Measurements from ENCODE around the gene GP1BB. TPM values are rescaled to one million over a fixed set of nuclear protein-coding genes. Genes with fewer than 3 reads are reported as not detected.

Gene GP1BB
- total and polyA plus RNA-seq, 8 donors: 3.3 to 11.1 (median 5.4) TPM; not detected in 1

DNA sequence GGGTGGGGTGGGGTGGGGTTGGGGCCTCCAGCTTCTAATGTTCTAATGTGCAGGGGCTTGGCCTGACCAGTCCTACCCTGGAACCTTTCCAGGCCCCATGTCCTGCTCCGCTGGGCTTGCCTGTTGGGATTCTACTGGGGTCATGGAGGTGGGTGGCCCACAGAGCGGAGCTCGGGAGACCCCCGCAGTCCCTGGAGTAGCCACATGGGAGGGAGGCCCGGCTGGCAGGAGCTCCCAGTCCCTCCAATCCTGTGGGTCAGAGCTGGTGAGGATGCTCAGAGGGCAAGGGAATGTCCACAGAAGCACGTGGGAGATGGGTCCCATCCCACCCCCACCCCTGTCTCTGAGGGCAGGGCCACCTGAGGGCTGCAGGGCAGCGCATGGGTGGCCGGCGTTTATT lies 6.2 kb upstream of the GP1BB start:
- H3K9me3 ChIP-seq: no peaks in the 10 kb centered on the region
- DNase-seq (no peak), ATAC-seq (no peak)
- no peak for TF ChIP-seq CTCF (IDR thresholded peaks at IDR 0.05)
- intact Hi-C loops (cut with DNase I): no loop called here
- H3K27me3 ChIP-seq: peaks cover 23 to 96% of the 10 kb centered on the region in 2 donors
- H3K27ac ChIP-seq: no peak overlapping the region
- peaks cover 8 to 49% of the 10 kb centered on the region in 2 donors for H3K4me1 ChIP-seq
- H3K4me3 ChIP-seq: no peak overlapping the region
- H3K36me3 ChIP-seq: peaks cover 0 to 23% of the 10 kb centered on the region in 2 donors

DNA sequence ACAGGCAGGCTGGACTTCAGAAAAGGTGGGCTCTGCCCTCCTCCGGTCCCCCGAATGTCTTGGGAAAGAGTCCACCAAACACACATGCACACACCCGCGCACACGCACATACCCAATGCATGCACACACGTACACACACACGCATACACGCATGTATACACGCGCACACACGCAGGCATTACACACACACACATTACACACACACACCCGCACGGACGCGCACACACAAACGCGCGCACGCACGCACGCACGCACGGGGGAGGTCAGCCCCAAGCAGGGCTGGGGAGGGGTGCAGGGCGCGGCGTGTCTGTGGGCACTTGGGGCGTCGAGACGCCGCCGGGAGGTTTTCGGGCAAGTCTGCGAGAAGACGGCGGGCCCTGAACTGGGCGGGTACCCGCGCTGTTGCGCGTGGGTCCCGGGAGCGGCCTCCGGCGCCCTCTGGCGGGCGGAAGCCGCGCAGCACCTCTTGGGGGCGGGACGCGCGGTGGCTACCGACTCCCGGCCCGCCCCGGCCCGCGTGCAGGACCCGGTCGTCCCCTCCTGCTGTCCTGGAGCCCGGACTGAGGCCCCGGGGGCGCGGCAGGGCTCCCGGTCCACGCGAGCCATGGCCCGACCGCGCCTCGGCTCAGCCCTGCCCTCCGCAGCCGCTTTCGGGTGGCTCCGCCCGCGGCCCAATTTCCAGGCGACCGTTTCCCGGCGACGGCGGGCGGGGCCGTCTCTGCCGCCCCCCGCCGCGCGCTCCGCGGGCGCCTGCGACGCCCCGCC lies 5.5 kb upstream of the GP1BB start:
- intact Hi-C loops (cut with DNase I): no loop called here

GRCh38 chr22:19718456-19719049 lies 4.8 kb upstream of the GP1BB start:
- intact Hi-C loops (cut with DNase I): no loop called here
- Histone ChIP-seq H3K9me3 (no peaks in the 10 kb centered on the region), H3K27ac (no peak overlapping the region), H3K4me1 (peaks cover 13 to 58% of the 10 kb centered on the region in 2 donors), H3K27me3 (peaks cover 28 to 98% of the 10 kb centered on the region in 2 donors), H3K4me3 (peak overlapping the region; percentile 47 to 53), H3K36me3 (peaks cover 0 to 26% of the 10 kb centered on the region in 2 donors)
- no peak for ATAC-seq
- no peak for DNase-seq
- no peak for TF ChIP-seq CTCF (IDR thresholded peaks at IDR 0.05)

More for the DNA sequence above, 5.5 kb upstream of the GP1BB start:
- Histone ChIP-seq H3K27ac (no peak overlapping the region), H3K9me3 (no peaks in the 10 kb centered on the region), H3K4me1 (peaks cover 8 to 51% of the 10 kb centered on the region in 2 donors), H3K36me3 (peaks cover 0 to 26% of the 10 kb centered on the region in 2 donors), H3K4me3 (peak overlapping the region; percentile 47 to 53), H3K27me3 (peaks cover 24 to 98% of the 10 kb centered on the region in 2 donors)
- TF ChIP-seq CTCF (IDR thresholded peaks at IDR 0.05): peak; percentile 99
- DNase-seq: peak; percentile 70 to 97 (median 83)
- ATAC-seq: peak; percentile 93

DNA sequence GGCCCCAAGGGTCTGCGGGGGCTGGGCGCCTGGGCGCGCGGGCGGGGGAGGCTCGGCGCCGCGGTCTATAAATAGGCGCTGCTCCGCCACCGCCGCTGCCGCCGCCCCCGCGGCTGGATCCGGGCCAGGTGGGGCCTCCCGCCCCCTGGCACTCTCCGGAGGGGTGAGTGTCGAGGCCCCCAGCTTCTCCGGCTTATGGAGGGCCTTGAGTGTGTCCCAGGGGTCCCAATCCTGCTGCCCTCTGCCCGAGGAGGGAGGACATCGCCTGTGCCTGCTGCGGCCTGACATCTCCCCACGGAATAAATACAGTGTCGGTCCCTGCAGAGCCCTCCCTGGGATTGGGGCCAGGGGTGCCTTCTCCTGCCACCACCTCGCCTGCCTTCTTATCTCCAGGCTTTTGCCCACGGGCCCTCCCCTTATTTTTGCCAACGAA lies 4.3 kb upstream of the GP1BB start:
- Histone ChIP-seq H3K27me3 (peaks cover 32 to 98% of the 10 kb centered on the region in 2 donors), H3K4me3 (peak overlapping the region; percentile 47 to 53), H3K27ac (no peak overlapping the region), H3K4me1 (peaks cover 14 to 59% of the 10 kb centered on the region in 2 donors), H3K36me3 (peaks cover 0 to 26% of the 10 kb centered on the region in 2 donors), H3K9me3 (no peaks in the 10 kb centered on the region)
- intact Hi-C loops (cut with DNase I): no loop called here
- ATAC-seq: no peak
- TF ChIP-seq CTCF (IDR thresholded peaks at IDR 0.05): no peak
- no peak for DNase-seq

GRCh38 chr22:19719488-19720021 lies 3.8 kb upstream of the GP1BB start:
- no peak for ATAC-seq
- H3K4me1 ChIP-seq: peaks cover 14 to 62% of the 10 kb centered on the region in 2 donors
- no peak for TF ChIP-seq CTCF (IDR thresholded peaks at IDR 0.05)
- H3K9me3 ChIP-seq: no peaks in the 10 kb centered on the region
- H3K36me3 ChIP-seq: peaks cover 0 to 26% of the 10 kb centered on the region in 2 donors
- intact Hi-C loops (cut with DNase I): no loop called here
- H3K4me3 ChIP-seq: no peak overlapping the region
- DNase-seq: no peak
- H3K27me3 ChIP-seq: peaks cover 36 to 100% of the 10 kb centered on the region in 2 donors
- no peak overlapping the region for H3K27ac ChIP-seq
